ENCODE results near the gene TRIM8.
A peak's percentile ranks its signal among the peaks of the same experiment; 100 is the strongest.

The TRIM8 gene

DNA sequence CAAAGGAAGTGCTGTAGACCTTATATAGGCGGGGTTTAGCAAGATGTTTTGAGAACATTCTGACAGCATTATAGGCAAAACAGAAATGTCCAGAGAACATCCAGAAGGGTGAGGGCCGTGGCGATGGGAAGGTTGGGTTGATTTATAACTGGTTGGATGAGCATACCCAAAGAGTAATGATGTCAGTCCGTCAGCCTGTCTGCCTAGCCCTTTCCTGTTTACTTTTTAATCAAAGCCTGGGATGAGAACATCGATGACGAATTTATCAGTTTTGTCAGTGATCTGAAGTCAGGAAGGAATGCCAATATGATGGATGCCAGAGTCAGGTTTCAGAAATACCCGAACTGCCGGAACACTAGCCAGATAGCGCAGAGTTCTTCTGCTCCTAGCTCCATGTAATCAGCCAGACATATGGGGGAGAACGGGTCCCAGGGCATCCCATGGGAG lies 33.8 kb upstream of the TRIM8 start:
- TF ChIP-seq, protein P1, sequence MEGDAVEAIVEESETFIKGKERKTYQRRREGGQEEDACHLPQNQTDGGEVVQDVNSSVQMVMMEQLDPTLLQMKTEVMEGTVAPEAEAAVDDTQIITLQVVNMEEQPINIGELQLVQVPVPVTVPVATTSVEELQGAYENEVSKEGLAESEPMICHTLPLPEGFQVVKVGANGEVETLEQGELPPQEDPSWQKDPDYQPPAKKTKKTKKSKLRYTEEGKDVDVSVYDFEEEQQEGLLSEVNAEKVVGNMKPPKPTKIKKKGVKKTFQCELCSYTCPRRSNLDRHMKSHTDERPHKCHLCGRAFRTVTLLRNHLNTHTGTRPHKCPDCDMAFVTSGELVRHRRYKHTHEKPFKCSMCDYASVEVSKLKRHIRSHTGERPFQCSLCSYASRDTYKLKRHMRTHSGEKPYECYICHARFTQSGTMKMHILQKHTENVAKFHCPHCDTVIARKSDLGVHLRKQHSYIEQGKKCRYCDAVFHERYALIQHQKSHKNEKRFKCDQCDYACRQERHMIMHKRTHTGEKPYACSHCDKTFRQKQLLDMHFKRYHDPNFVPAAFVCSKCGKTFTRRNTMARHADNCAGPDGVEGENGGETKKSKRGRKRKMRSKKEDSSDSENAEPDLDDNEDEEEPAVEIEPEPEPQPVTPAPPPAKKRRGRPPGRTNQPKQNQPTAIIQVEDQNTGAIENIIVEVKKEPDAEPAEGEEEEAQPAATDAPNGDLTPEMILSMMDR (IDR thresholded peaks at IDR 0.05) = no peak
- TF ChIP-seq ZFX (IDR thresholded peaks at IDR 0.05; ENCODE audit: borderline replicate concordance) = no peak
- no peak overlapping the region for H3K27ac ChIP-seq

DNA sequence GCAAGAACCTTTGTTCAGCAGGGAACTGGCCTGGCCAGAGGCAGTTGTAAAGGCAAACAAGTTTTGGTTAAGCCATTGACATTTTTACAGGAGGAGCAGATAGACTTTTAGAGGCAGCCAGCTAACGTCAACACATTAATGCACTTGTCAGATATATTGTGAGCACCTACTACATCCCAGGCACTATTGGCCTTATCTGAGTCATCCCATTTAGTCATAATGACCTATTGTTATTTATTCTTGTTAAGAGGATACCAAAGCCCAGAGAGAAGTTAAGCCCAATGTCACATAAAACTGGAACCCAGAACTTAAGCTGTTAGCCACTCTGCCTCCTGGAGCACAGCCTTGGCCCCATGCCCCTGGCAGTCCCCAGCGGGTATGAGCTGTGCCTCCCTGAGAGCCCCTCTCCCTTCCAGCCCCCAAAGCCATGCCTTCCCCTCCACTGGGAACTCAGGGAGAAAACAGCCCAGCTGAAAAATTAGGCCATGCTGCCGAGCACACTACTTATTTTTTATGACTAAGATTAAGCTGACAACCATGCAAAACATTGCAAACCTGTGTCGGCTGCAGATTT lies 32.7 kb upstream of the TRIM8 start:
- no peak overlapping the region for H3K27ac ChIP-seq
- no peak for TF ChIP-seq ZFX (IDR thresholded peaks at IDR 0.05; ENCODE audit: borderline replicate concordance)
- TF ChIP-seq, protein P1 (IDR thresholded peaks at IDR 0.05) = no peak

DNA sequence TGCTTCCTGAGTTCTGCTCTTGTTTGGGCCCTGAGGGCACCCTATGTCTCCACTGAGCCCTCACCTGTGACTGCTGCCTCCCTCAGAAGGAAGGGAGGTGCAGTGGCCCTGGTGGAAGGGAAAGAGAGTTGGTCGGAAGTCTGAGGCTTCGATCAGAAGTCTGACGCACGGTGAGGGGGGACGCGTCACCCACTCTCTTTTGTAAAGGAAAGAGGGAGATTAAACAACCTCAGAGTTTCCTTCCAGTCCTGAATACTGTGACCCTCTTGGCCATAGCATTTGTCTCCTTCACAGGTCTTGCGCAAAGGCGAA lies 31.4 kb upstream of the TRIM8 start:
- no peak overlapping the region for H3K27ac ChIP-seq
- TF ChIP-seq ZFX (IDR thresholded peaks at IDR 0.05; ENCODE audit: borderline replicate concordance) = no peak
- TF ChIP-seq, protein P1 (IDR thresholded peaks at IDR 0.05) = no peak

DNA sequence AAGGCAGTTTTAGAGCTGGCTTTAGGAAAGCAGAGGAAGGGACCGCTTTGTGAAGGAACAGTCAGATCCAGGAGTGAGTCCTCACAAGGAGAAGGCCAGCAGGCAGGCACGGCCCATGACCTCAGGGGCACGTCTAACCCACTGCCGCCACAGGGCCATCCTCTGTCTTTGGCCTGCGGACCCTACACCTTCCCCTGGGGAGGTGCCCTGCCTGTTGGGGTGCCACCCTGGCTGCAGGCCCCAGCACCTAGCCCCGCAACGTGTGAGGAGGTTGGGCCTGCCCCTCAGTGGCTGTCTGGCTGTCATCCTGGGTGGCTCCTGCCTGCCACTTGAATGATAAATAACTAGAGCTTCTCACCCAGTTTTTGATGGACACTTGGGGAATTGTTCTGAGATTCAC lies 31.0 kb upstream of the TRIM8 start:
- TF ChIP-seq, protein P1 (IDR thresholded peaks at IDR 0.05) = no peak
- TF ChIP-seq ZFX (IDR thresholded peaks at IDR 0.05; ENCODE audit: borderline replicate concordance) = no peak
- no peak overlapping the region for H3K27ac ChIP-seq

DNA sequence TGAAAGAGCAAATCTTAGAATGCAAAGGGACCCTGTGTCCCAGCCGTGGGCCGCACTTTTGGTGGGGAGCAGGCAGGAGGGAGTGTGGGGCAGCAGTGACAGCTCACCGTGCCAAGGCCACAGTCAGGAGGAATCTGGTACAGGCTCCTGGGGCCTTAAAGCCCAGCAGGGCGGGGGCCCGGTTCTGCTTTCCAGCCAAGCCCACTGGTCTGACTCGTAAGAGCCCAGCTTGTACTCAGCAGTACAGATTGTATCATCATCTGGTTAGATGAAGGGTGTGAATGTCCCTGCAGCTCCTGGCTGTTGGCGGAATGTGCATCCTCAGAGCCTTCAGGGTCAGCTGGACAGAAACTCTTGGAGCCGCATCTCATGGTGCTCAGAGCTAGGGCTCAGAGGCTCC lies 30.5 kb upstream of the TRIM8 start:
- no peak overlapping the region for H3K27ac ChIP-seq
- TF ChIP-seq, protein P1 (IDR thresholded peaks at IDR 0.05) = no peak
- no peak for TF ChIP-seq ZFX (IDR thresholded peaks at IDR 0.05; ENCODE audit: borderline replicate concordance)

DNA sequence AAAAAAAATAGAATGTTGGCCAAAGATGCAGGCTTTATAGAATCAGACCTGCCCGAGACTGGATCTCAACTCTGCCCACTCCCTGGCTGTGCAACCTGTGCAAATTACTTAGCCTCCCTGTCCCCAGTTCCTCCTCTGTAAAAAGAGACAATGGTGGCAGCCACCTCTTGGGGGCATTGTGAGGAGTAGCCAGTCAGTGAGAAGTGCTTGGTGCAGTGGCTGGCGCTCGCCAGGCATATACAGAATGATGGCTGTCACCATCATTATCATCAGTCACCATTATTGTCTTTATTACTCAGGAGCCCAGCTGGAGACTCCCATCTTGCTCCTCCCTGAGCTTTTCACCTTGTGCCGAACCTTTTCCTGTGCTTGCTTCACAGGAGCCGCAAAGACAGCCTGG lies 29.4 kb upstream of the TRIM8 start:
- H3K27ac ChIP-seq = no peak overlapping the region
- TF ChIP-seq, protein P1 (IDR thresholded peaks at IDR 0.05) = no peak
- no peak for TF ChIP-seq ZFX (IDR thresholded peaks at IDR 0.05; ENCODE audit: borderline replicate concordance)

DNA sequence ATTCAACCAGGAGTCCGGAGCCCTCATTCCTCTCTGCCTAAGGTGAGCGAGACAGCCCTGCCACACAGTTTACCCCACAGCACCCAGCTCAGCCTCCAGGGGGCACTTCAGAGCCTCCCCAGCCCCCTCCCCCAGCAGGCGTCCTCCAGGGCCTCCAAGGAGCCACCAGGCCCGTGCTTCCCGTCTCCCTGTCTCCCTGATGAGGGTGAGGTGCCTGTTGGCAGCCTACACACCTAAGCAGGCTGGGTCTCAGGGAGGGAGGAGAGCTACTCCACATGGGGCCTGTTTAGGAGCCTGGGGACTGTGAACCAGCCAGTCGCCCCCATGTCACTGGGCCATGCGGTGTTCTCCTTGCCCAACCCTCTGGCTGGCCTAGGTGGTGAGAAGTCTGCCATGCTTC lies 28.9 kb upstream of the TRIM8 start:
- TF ChIP-seq ZFX (IDR thresholded peaks at IDR 0.05; ENCODE audit: borderline replicate concordance) = no peak
- TF ChIP-seq, protein P1 (IDR thresholded peaks at IDR 0.05) = peak; percentile 37
- no peak overlapping the region for H3K27ac ChIP-seq
